Lower lobe of right lung (tissue), 2 donors: ENCODE data around the gene FHDC1. TPM values are rescaled to one million over a fixed set of nuclear protein-coding genes. Genes with fewer than 3 reads are reported as not detected.

Source experiments
- ATAC-seq, 2 donors: fragments of 200-7000 bp; cut with Tn5 transposase; one replicate each; pipeline ENCODE4 v1.9.1; 2020 to 2022; ENCODE audit warnings: mild to moderate bottlenecking in 2 of 2, moderate library complexity in 2 of 2
- DNase-seq: peaks from one replicate; pipeline ENCODE4 v3.0.0-alpha.2; 2020
- H3K27ac ChIP-seq: fragments of 200-600 bp; one replicate; pipeline ENCODE4 v1.8.0; 2022
- H3K27me3 ChIP-seq: fragments of 200-600 bp; one replicate; pipeline ENCODE4 v1.8.0; 2022; ENCODE audit warnings: low read depth
- H3K36me3 ChIP-seq: fragments of 200-600 bp; one replicate; pipeline ENCODE4 v1.8.0; 2022; ENCODE audit warnings: mild to moderate bottlenecking
- H3K4me1 ChIP-seq: fragments of 200-600 bp; one replicate; pipeline ENCODE4 v1.8.0; 2022
- H3K4me3 ChIP-seq: fragments of 200-600 bp; one replicate; pipeline ENCODE4 v1.8.0; 2022; ENCODE audit warnings: mild to moderate bottlenecking
- H3K9me3 ChIP-seq: fragments of 200-600 bp; one replicate; pipeline ENCODE4 v1.8.0; 2022
- CTCF ChIP-seq: fragments of 200-600 bp; IDR thresholded peaks from one replicate; pipeline ENCODE4 v1.8.0; 2022; ENCODE audit warnings: antibody characterized with exemption, mild to moderate bottlenecking
- intact Hi-C: fragments of 100-400 bp; cut with DNase I; formaldehyde crosslinking; loops from one replicate; pipeline ENCODE4 v1.11.0; 2022
- total RNA-seq: library from RNA; stranded (reverse); fragmentation: NEBNext Ultra II Directional; extraction: Animal tissue kit (Norgen Biotek cat#: 25700); gene quantifications from one replicate; pipeline ENCODE4 v1.2.1, GENCODE V29; 2021
- donor health status: DM: no; HTN: yes; CAD: no; lungs with severe emphysema.

FHDC1 gene
- total RNA-seq, 1 donor from 2014 or later, result 21.9 TPM

GRCh38 chr4:152946446-152946845 lies 10.3 kb downstream of the FHDC1 start:
- Histone ChIP-seq H3K36me3 (no peaks in the 10 kb centered on the region), H3K9me3 (no peaks in the 10 kb centered on the region), H3K4me3 (no peak overlapping the region), H3K27me3 (no peaks in the 10 kb centered on the region), H3K27ac (no peak overlapping the region), H3K4me1 (peaks cover 9% of the 10 kb centered on the region)
- no peak for DNase-seq
- ATAC-seq, result no peak
- intact Hi-C loops, result no loop called here
- no peak for TF ChIP-seq CTCF

GRCh38 chr4:152947311-152947710 lies 11.2 kb downstream of the FHDC1 start:
- DNase-seq (no peak), ATAC-seq (no peak)
- H3K27ac ChIP-seq, result no peak overlapping the region
- H3K27me3 ChIP-seq, result no peaks in the 10 kb centered on the region
- H3K4me3 ChIP-seq, result no peak overlapping the region
- intact Hi-C loops, result no loop called here
- H3K9me3 ChIP-seq, result no peaks in the 10 kb centered on the region
- TF ChIP-seq CTCF, result no peak
- no peaks in the 10 kb centered on the region for H3K36me3 ChIP-seq
- H3K4me1 ChIP-seq, result peaks cover 9% of the 10 kb centered on the region

- ATAC-seq, result no peak
- DNase-seq, result no peak
- no peaks in the 10 kb centered on the region for H3K9me3 ChIP-seq
- no peak for TF ChIP-seq CTCF
- intact Hi-C loops, result no loop called here
- H3K4me3 ChIP-seq, result no peak overlapping the region
- H3K36me3 ChIP-seq, result peaks cover 14% of the 10 kb centered on the region
- peaks cover 4% of the 10 kb centered on the region for H3K4me1 ChIP-seq
- H3K27me3 ChIP-seq, result no peaks in the 10 kb centered on the region
- H3K27ac ChIP-seq, result no peak overlapping the region
Measured at GRCh38 chr4:152949930-152950329, 13.8 kb downstream of the FHDC1 start.

- Histone ChIP-seq H3K27ac (no peak overlapping the region), H3K9me3 (no peaks in the 10 kb centered on the region), H3K4me3 (no peak overlapping the region), H3K36me3 (peaks cover 14% of the 10 kb centered on the region), H3K27me3 (no peaks in the 10 kb centered on the region), H3K4me1 (no peaks in the 10 kb centered on the region)
- no peak for TF ChIP-seq CTCF
- DNase-seq (no peak), ATAC-seq (no peak)
- intact Hi-C loops, result no loop called here
Measured at GRCh38 chr4:152950402-152951274, 14.5 kb downstream of the FHDC1 start.

GRCh38 chr4:152951348-152951747 lies 15.2 kb downstream of the FHDC1 start:
- DNase-seq (no peak), ATAC-seq (no peak)
- intact Hi-C loops, result no loop called here
- no peak for TF ChIP-seq CTCF
- Histone ChIP-seq H3K4me1 (peaks cover 7% of the 10 kb centered on the region), H3K4me3 (no peak overlapping the region), H3K27me3 (no peaks in the 10 kb centered on the region), H3K9me3 (no peaks in the 10 kb centered on the region), H3K36me3 (peaks cover 14% of the 10 kb centered on the region), H3K27ac (no peak overlapping the region)
